HT-29 (cell line): ENCODE results near the gene TMEM100. TPM values are rescaled to one million over a fixed set of nuclear protein-coding genes. Genes with fewer than 3 reads are reported as not detected.
A peak's percentile ranks its signal among the peaks of the same experiment; 100 is the strongest.

ENCODE experiments used
- DNase-seq: peaks from one replicate; pipeline ENCODE4 v3.0.0-alpha.2; 2015; ENCODE audit warnings: low spot score
- total RNA-seq: library from RNA; depleted of rRNA; stranded (reverse); fragments of >200 nt; shearing (Covaris generic); gene quantifications from 2 replicates; pipeline ENCODE4 v1.2.3, GENCODE V29; 2014; rRNA removed

Gene TMEM100, protein sequence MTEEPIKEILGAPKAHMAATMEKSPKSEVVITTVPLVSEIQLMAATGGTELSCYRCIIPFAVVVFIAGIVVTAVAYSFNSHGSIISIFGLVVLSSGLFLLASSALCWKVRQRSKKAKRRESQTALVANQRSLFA
- total RNA-seq = not detected in 2 replicates

DNA sequence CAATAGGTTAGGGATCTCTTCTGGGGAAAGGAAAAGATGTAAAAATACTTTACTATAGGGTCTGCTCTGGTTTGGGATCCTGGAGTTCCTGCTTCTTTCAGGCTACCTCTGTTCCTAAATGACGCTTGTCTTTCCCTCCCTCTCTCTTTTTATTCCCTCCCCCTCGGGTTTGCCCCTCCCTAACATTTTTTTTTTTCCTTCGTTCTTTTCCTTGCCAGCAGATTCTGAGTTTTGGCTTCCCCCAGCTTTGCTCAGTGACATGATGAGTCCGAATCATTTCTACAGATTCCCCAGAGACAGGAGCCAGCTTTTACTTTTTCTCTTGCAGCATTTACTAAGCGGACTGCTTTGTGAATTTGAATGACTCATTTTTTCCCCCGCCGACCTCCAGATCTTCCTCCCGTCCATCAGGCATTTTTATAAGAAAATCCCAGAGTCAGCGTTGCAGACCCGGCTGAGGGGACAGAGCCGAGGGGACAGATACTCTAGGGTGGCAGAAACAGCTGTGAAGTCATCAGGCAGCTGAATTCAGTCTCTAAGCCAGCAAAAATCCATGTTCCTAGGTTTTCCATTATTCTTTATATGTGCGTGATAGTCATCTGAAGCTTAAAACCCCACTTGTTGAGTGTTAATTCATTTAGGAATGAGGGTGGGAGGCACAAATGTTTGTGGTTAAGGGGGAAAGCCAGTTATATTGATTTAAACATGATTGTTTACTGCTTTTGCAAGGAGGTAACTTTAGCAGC, at the start of gene TMEM100:
Gene TMEM100, minus strand, starts transcription at position 123 of the 746 bp plus-strand sequence. CDS start 1,794 bp downstream, outside the sequence.
- no peak for DNase-seq

DNA sequence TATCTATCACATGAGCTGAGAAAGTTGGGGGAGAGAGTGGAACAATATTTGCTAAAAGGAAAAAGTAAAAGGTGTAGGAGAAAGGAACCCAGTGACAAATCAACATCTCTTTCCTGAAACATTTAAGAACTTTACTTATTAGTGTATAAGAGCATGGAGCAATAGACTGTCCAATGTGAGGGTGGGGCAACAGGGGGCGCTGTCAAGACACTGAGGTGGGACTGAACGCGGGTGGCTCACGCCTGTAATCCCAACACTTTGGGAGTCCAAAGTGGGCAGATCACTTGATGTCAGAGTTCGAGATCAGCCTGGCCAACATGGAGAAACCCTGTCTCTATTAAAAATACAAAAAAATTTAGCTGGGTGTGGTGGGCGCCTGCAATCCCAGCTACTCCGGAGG, 49.4 kb upstream of the TMEM100 start:
- DNase-seq = no peak

DNA sequence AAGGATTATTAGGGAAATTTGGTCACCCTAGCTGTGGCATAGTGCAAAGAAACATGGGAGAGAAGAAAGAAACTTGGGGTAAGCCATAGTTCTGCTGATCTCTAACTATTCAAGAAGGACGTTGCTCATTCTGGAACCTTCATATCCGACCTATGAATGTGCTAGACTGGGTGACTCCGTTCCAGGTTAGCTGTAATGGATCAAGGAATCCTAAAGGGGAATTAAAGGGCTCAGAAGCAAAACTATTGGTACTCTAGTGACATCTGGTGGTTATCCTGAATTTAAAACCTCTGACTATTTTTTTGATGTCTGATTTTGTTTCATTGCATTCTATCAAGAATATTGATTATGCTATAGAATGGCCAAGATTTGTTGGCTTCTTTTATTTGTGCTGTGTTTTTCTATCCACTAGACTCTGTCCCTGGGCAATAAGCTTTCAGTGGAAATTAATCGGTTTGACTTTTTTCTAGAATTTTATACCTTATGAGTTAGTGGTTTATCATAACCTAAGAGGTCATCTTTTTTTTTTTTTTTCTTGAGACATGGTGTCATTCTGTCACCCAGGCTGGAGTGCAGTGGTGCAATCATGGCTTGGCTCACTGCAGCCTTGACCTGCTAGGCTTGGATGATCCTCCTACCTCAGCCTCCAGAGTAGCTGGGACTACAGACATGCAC, 47.7 kb upstream of the TMEM100 start:
- peak; percentile 73 for DNase-seq

DNA sequence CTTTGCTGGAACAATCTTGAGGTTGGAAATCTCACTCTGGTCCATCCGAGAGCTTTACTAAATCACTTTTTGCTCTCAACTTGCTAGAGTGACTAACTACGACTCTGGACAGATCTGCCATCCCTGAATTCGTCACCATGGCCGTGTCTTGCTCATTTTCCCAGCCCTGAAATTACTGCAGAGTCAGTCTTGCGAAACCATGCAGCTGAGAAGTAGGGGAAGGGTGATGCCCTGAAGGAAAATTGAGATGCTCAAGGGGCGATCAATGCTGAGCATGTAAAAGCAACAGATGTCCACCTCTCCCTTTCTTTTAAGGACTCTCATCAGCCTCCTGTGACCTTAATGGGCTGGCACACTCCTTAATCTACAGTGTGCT, 46.9 kb upstream of the TMEM100 start:
- no peak for DNase-seq

DNA sequence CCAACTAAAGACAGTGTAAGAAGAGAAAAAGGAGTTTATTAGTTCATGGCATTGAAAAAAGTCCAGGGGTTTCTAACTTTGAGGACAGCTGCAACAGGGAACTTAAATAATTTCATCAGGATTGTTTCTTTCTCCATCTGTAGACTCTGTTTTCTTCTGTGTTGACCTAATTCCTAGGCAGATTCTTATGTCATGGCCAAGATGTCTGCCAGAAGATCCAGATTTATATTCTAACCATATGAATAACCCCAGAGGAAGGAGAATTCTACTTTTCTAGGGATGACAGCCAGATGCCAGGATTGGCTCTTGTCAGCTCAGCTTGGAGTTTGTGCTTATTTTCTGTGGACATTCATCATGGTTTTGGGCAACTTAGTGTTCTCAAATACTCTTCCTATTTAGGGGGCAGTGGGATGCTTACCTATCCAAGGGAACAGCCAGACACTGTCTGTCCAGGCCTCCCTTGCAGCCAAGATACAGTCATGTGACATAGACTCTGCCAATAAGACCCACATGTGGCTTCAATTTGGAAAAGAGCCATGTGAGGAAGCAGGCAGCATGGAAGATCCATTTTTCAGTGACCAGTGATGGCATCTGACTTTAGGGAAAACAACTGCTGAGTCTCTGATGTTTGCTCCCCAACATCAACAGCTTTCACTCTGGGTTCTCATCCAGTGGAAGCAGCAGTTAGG, 46.4 kb upstream of the TMEM100 start:
- no peak for DNase-seq

DNA sequence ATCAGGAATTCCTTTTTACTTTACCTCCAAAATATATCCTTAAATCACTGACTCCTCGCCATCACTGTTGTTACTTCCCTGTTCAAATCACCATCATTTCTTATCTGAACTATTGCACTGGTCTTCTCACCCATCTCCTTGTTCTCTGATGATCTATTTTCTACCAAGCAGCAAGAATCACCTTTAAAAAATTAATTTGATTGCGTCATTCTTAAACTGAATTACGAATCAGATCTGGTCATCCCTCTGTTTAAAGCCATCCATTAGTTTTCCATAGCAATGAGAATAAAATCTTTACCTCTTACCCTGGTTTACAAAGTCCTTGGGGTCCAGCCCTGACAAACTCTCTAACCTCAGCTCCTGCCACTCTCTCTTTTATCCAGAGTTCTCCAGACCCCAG, 42.8 kb upstream of the TMEM100 start:
- no peak for DNase-seq

DNA sequence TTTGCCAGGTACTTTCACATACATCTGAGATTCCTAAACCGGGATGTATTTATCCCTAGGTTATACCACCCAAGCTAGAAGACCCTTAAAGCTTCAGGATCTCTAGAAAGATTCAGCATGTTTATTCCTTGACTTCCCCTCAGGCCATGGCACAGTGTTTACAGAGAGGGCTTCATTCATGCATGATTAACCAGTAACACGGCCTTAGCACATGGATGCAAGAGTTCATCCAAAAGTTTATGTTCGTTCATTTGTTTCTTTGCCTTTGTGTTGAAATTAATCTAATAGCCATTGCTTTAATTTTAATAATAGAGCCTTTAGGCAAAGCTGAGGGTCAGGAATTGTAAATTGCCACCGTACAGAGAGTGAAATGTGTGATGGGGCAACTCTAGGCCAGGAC, 41.9 kb upstream of the TMEM100 start:
- DNase-seq = no peak

DNA sequence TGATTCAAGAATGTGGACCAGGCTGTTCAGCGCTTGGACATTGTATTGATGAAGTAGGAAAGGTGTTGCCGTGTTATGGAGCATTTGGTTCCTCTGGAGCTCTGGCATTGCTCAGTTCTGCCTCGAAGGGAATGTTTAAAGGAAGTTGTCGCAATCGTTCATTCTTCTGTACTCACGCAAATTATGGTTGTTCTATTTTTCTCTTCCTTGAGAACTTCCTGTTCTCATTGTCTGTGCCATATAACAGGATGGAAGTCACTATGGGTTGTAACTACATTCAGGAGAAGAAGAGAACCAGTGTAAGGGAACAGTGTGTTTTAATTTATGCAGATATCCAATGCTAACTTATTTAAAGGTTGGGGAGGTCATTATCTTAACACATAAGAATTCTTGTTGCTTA, 41.2 kb upstream of the TMEM100 start:
- DNase-seq = no peak

DNA sequence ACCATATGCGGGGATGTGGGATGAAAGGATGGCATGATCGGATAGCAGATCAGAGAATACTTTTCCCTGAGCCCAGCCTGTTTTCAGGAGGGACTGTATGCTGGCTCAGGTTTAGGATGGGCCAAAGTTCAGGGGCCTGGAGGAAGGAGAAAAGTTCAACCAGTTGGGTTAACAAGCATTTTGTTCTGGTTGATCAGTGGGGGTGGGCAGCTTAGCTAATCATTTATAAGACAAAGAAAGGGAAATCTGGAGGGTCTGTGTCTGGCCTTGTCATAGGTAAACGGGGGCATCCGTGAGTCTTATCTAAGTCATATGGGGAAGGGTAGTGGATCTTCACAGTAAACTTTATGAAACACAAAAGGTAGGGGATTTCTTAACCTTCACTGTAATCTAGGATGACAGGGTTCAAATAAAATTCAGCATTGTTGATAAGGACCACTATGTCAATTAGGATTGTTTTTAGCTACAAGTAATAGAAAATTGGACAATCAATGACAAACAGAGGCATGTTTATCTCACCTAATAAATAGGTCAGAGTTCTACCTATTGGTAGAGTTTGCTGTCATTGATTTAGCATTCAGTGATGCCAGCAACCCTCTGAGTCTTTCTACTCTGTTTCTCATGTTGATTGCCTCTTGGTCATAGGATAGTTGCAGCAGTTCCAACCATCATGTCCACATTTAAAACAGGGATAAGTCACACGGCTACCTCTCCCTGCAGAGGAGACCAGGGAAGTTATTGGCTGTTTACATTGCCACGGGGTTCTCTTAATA, 39.6 kb upstream of the TMEM100 start:
- DNase-seq = no peak

DNA sequence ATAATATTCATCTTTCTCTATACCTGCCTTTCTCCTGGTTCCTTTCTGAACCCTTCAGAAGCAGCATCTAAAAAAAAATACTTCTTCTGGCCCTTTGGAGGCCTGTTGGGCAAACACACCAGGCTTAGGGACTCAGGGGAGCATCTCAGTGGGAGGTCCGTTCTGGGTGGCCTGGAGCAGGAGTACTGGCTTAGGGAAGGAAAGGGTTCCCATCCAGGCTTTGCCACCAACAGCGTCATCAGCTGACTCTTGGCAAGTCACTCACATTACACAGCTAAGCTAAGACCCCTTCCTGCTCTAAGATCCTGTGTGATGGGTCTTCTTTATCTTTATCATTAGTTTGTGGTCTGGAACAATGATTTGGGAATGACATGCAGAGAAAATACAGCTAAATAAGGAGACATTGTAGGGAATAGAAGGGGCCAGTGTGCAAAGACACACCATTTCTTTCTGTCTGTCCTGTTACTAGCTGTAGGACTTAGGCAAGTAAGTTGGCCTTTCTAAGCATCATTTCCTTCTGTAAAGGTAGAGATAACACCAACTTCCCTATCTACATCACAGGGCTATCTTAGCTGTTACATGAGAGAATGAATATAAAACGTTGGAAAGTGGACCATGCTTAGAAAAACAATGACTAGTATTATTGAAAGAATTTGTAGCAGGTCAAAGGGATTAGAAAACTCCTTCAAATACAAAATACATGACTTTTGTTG, 38.1 kb upstream of the TMEM100 start:
- DNase-seq = no peak

DNA sequence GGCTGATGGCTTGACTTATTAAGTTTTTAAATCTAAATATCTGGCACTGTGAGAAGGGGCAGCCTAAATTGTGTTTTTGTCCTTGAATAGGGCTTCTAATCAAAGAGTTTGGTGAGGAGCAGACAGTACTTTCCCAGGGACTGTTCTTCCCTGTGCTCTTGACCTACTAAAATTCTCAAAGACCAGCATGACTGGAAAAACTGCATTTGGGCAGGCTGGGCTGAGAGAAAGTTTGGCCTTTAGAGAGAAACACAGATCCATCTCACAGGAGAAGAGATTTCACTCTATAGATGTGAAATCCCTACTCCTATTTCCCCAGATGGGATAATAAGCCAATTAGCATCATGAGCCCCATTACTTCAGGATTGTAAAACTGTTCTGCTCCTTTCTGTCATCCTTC, 35.5 kb upstream of the TMEM100 start:
- no peak for DNase-seq

DNA sequence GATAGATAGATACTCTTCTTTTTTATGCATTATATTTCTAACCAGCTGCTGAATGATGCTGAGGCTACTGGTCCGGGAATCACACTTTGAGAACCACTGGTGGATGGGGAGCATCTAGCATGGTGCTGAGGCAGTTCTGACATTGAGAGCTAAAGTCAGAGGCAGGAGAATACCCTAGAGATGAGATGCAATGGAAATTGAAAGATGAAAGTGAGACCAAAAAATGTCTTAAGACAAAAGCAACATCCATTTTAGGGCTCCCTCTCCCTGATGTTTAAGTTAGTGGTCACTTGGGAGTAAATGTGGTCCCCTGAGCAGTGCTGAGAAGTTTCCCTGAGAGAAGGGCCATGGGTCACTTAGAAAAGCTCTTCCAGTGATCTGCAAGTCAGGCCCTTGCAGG, 35.0 kb upstream of the TMEM100 start:
- DNase-seq = no peak

DNA sequence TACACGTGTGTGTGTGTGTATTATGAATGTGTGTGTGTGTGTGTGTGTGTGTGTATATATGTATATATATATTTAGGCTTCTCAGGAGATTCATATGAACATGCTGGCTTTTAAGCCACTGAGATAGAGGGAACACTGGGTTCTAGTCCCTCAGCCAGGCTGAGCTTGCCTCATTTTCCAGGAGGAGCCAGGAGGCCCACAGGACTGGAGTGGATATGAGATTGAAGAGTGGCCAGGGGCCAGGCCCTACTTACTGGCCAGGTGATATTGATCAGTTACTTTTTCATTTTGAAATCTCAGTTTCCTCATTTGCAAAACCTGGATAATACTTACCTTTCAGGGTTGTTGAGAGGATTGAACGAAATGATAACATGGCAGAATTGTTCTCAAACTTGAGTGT, 34.0 kb upstream of the TMEM100 start:
- no peak for DNase-seq

DNA sequence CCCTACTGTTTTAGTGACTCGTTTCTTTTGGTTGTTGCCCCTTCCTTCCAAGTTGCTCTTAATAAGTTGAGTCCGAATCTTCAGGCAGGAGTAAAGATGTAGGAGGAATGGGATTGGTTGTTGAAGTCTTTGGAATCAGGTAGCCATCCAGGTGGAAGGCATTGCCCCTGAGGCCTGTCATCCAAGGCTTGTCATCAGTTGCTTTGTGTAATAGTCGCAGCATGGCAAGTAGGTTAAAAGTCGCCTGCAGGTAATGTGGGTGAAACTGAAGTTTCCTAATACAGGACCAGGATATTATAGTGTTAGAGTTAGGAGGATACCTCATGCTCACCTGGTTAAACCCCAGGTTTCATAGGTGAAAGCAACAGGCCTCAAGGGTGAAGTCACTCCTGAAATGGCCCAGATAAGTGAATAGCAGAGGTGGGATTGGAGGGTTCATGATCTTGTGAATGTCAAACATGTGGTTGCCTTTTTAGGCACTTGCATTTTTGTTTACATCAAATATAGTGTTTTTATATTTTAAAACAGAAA, 29.1 kb upstream of the TMEM100 start:
- no peak for DNase-seq

DNA sequence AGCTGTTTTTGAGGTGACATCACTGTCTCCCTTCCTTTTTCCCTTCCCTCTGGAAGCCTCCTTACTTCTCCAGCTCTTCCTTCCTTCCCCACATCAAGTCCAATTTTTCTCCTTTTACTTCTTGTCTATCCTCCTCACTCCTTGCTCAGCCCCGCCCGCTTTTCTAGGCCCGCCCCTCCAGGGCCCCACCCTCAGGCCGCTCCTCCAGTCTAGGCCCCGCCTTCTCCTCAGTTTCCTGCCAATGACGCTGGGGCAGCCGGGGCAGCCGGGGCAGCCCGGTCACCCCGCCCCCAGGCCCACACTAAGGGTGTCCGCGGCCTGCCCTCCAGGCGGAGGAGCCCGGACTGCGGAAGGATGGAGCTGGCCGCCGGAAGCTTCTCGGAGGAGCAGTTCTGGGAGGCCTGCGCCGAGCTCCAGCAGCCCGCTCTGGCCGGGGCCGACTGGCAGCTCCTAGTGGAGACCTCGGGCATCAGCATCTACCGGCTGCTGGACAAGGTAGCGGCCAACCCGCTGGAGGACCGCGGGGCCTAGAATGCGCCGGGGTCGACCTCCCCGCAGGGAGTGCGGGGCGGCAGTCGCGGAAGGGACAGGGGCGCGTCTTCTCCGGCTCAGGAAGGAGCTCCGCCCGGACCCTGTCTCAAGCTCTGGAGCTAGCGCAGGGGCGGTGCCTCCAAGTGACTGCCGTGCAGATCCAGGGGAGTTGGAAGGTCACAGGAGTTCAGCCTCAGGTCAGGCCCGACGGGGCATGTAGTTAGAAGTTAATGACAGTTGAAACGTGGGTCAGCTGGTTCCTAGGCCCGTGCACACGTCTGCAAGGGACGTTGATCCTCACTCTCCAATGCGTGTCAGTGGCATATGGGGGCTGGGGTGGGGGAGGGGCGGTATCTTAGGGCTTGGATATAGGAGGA, 28.3 kb upstream of the TMEM100 start, which contains the start of gene PCTP:
Gene PCTP, plus strand, starts transcription at position 302 of the 908 bp plus-strand sequence. Its CDS starts 53 bp downstream, at position 355.
- peak; percentile 91 for DNase-seq

DNA sequence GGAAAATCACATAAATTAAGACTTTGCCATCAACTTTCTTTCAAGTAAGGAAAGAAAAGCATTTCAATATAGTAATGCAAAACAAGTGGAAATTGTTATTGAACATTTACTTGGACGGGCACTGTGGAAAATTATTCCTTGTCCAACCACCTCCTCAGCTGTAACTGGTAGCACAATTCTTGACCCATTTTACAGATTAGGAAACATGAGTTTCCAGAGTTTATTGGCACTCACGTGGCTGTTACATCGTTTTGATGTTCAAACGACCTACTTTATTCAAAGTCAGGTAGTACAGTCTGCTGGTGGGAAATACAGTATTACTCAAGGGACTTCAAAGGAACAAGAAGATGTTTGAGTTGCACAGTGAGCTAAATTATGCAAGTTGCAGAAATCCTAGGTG, 27.3 kb upstream of the TMEM100 start:
- no peak for DNase-seq

DNA sequence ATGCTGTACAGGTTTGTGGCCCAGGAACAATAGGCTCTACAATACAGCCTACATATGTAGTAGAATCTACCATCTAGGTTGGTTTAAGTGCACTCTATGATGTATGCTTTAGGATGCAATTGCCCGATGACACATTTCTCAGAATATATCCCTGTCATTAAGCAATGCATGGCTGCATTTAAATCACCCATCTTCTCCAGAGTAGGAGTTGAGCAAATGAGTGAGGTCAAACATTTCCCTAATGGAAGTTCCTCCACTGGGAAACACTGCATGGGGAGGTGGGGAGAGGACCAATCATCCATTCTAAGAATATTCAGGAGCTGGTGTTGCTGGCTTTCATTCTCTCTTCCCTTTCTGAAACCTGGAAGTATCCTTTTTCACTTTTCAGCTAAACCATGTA, 26.2 kb upstream of the TMEM100 start:
- DNase-seq = no peak

DNA sequence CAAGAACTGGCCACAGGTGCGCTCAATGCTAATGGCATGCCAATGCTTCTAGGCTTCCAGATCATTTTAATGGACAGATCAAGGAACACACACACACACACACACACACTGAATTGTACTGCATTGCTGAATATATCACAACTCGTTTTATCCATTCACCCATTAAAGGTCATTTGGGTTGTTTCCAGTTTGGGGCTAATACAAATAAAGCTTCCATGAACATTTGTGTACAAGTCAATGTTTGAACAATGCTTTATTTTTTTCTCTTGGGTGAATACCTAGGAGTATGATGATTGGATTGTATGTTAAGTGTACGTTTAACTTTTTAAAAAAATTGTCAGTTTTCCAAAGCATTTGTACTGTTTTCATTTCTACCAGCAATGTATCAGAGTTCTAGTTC, 24.5 kb upstream of the TMEM100 start:
- DNase-seq = no peak

DNA sequence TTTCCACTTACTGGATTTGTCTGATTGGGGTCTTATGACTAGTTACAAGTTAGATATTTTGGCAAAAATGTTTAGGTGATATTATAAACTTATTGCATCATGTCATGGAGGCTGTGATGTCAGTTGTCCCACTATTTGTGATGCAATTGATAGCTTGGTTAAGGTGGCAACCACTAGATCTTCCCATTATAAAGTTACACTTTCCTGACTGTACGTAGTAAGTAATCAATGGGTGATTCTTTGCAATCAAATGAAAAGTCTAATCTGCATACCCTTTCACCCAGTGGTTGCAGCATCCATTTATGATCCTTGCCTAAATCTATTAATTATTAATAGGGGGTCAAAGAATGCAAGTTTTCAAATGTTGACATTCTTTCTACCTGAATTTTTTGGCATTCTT, 23.8 kb upstream of the TMEM100 start:
- no peak for DNase-seq

DNA sequence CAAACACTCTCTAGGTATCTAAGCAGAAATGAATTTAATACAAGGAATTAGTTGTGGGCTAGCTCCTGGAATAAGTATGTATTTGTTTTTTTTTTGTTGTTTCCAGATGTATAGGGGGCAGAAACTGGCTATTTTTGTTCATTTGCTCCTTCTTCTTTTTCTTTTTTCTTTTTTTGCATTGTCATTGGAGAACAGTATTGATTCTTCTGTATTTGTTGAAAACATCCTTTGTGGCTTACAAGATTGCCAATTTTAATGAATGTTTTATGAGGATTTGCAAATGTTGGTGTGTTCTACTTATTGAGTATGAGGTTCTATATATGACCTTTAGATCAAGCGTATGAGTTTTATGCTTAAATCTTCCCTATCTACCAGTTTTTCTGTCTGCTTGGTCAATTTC, 22.6 kb upstream of the TMEM100 start:
- no peak for DNase-seq
